GM18868 (cell line): Measurements from ENCODE around the gene ARL16.

Experiments used
- ATAC-seq: cut with Tn5 transposase; IDR thresholded peaks from one replicate; pipeline ENCODE4 v1.9.1; 2021; ENCODE audit warnings: mild to moderate bottlenecking, moderate library complexity; ENCODE audit not compliant: unreplicated experiment

The ARL16 gene

GRCh38 chr17:81648013-81648706 is 35.4 kb downstream of the ARL16 start:
- no peak for ATAC-seq

GRCh38 chr17:81647640-81648012 is 36.0 kb downstream of the ARL16 start:
- ATAC-seq, result no peak

GRCh38 chr17:81646869-81647600 is 36.6 kb downstream of the ARL16 start:
- no peak for ATAC-seq

- no peak for ATAC-seq
Measured at GRCh38 chr17:81644976-81645952, 38.3 kb downstream of the ARL16 start.

GRCh38 chr17:81644496-81644895 is 39.1 kb downstream of the ARL16 start:
- no peak for ATAC-seq

GRCh38 chr17:81641825-81642489 is 41.6 kb downstream of the ARL16 start:
- no peak for ATAC-seq

- no peak for ATAC-seq
Measured at GRCh38 chr17:81640011-81640410, 43.6 kb downstream of the ARL16 start.

GRCh38 chr17:81638683-81639082 is 44.9 kb downstream of the ARL16 start:
- no peak for ATAC-seq

- ATAC-seq, result peak; percentile 77
Measured at GRCh38 chr17:81636505-81637288, 46.9 kb downstream of the ARL16 start, which contains the start of the genes NPLOC4 and TSPAN10. Gene NPLOC4 (minus strand): TSS chr17:81637112. CDS start chr17:81636930, 182 bp downstream. Gene TSPAN10 (plus strand): TSS chr17:81637196. CDS start chr17:81642413, 5,217 bp downstream.

- no peak for ATAC-seq
Measured at GRCh38 chr17:81635973-81636504, 47.6 kb downstream of the ARL16 start.

GRCh38 chr17:81635431-81635830 is 48.2 kb downstream of the ARL16 start:
- ATAC-seq, result no peak

- ATAC-seq, result no peak
Measured at GRCh38 chr17:81631482-81631881, 52.1 kb downstream of the ARL16 start.
